Activated T-helper 1 cell treated with anti-CD3 and anti-CD28 coated beads, Interleukin-12 subunit alpha, Interleukin-12 subunit beta, Interleukin-2, Interleukin-4 antibody, amounts not matched to agents 30 ng/mL and 10 ng/mL and 1 ng/mL, durations not matched to agents 14 hours and 24 hours and 36 hours (primary cell): ENCODE results near the gene DAPK1. TPM values are rescaled to one million over a fixed set of nuclear protein-coding genes. Genes with fewer than 3 reads are reported as not detected.

Experiments
- DNase-seq: peaks from one replicate; pipeline ENCODE4 v3.0.0; 2021; ENCODE audit warnings: low spot score
- H3K27ac Mint-ChIP-seq: one replicate; pipeline ENCODE4 v1.8.0; 2021; ENCODE audit warnings: mild to moderate bottlenecking, mixed read lengths
- H3K27me3 Mint-ChIP-seq: one replicate; pipeline ENCODE4 v1.8.0; 2022; ENCODE audit warnings: mild to moderate bottlenecking, moderate library complexity, mixed read lengths; ENCODE audit not compliant: insufficient read depth
- H3K36me3 Mint-ChIP-seq: one replicate; pipeline ENCODE4 v1.8.0; 2021; ENCODE audit warnings: low read depth, mixed read lengths
- H3K4me1 Mint-ChIP-seq: one replicate; pipeline ENCODE4 v1.8.0; 2021; ENCODE audit warnings: low read depth, mixed read lengths
- H3K4me3 Mint-ChIP-seq: one replicate; pipeline ENCODE4 v1.8.0; 2021; ENCODE audit warnings: mild to moderate bottlenecking, moderate library complexity, mixed read lengths
- H3K9me3 Mint-ChIP-seq: one replicate; pipeline ENCODE4 v1.8.0; 2021; ENCODE audit warnings: mixed read lengths
- intact Hi-C: fragments of 100-400 bp; cut with micrococcal nuclease; formaldehyde crosslinking; loops from one replicate; pipeline ENCODE4 v1.15.1; 2024
- total RNA-seq: library from RNA; stranded (reverse); gene quantifications from 2 replicates; pipeline ENCODE4 v1.2.3, GENCODE V29; 2022

DAPK1 gene
- total RNA-seq, 1 donor from 2014 or later: 2.8 TPM

DNA sequence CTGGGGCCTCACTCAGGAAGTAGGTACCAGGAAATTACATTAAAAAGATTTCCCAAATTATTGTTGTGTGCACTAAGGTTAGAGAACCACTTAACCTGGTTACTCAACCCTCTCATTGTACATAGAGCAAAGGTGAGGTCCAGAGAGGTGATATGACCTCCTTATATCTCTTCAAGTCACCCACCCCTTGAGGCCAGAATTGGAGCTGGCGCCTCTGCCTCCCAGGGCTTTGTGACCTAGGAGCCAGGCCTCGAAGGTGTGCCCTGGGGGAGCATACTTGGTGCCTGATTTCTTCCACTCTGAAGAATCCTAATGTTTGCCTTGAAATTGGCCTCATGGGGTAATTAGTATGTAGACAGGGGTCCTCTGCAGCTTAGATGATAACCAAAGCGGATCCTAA, 133.2 kb downstream of the DAPK1 start:
- no peaks in the 10 kb centered on the region for H3K36me3 Mint-ChIP-seq
- H3K4me1 Mint-ChIP-seq: no peaks in the 10 kb centered on the region

DNA sequence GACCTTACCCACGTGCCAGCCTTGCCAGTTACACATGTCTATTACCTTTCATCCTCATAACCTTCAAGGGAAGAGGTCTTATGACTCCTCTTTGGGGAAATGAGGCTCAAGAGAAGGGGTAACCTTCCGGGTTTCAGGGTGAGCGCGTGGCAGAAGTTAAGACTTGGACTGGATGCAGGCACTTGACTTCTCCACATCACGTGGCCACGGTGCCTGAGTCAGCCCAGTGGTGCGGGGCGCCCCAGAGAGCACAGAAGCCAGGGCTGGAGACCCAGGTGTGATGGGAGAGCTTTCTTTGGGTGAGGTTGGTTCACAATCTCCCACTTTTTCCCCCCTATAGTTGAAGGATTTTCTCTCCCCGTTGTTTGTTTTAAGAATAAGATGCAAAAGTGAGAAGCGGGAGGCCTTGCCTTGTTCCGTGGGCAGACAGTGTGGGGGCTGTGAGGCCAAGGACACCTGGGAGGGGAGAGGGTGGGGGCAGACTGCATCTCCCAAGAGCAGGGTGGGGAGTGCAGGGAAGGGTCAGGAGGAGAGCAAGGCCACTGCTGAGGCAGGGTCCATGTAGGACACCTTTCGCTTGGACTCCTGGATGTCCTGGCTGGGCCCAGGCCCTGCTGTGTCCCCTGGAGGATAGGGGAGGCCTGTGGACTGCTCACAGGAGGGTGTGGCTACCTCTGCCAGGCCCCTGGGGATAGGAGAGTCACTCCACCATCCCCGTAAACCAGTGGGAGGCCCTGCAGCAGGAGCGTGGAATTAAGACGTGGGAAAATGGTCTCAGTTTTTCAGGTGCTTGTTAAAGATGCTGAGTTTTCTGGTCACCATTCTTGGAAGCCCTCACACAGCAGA, 138.2 kb downstream of the DAPK1 start:
- H3K4me1 Mint-ChIP-seq: no peaks in the 10 kb centered on the region
- H3K4me3 Mint-ChIP-seq: no peak overlapping the region
- no peaks in the 10 kb centered on the region for H3K27me3 Mint-ChIP-seq
- DNase-seq: no peak
- no peaks in the 10 kb centered on the region for H3K9me3 Mint-ChIP-seq
- no peaks in the 10 kb centered on the region for H3K36me3 Mint-ChIP-seq
- H3K27ac Mint-ChIP-seq: no peak overlapping the region
- intact Hi-C loops: no loop called here

More for the DNA sequence above, 133.2 kb downstream of the DAPK1 start:
- Mint-ChIP-seq H3K27ac (no peak overlapping the region), H3K4me3 (no peak overlapping the region), H3K27me3 (no peaks in the 10 kb centered on the region), H3K9me3 (no peaks in the 10 kb centered on the region)
- no peak for DNase-seq
- intact Hi-C loops: no loop called here

- no peaks in the 10 kb centered on the region for H3K4me1 Mint-ChIP-seq
- H3K27me3 Mint-ChIP-seq: no peaks in the 10 kb centered on the region
- no peak overlapping the region for H3K27ac Mint-ChIP-seq
- no peak overlapping the region for H3K4me3 Mint-ChIP-seq
- DNase-seq: no peak
- H3K36me3 Mint-ChIP-seq: no peaks in the 10 kb centered on the region
- H3K9me3 Mint-ChIP-seq: no peaks in the 10 kb centered on the region
- intact Hi-C loops: no loop called here
Observed at GRCh38 chr9:87638292-87638691, 140.6 kb downstream of the DAPK1 start.

DNA sequence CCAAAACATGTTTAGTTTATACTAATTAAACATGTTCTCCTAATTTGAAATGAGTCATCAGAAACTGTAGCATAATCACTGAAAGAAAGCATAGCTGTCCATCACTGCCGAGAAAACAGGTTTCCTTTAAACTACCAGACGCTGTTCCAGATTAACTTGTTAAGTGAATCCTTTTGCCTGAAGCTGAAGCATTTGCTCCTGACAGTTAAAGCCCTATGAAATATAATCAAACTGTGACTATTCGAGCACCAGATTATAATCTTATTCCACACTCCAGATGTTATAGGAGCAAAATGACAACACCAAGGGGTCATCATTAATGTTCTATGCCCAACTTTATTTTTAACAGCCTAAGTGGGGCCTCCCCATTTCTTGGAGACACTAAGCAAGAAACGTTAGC, 142.3 kb downstream of the DAPK1 start:
- Mint-ChIP-seq H3K4me3 (no peak overlapping the region), H3K27ac (no peak overlapping the region), H3K27me3 (no peaks in the 10 kb centered on the region), H3K4me1 (no peaks in the 10 kb centered on the region), H3K36me3 (no peaks in the 10 kb centered on the region), H3K9me3 (no peaks in the 10 kb centered on the region)
- intact Hi-C loops: no loop called here
- no peak for DNase-seq

DNA sequence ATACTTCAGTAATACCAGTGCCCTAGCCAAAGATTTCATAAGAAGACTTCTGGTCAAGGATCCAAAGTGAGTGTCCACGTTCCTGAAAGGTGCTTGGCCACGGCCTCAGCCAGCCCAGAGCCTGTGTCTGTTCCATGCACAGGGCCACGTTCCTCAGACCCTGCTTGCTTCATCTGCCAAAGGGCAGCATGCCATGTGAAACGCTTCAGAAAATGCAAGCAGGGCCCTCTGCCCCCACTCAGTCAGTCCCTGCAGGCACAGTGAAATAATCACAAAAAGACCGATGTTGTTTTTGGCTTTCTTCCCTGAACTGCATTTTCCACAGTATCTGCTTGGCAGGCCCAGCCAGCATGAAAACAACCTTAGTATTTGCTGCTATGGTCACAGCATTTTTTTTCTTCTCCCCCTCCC, 142.7 kb downstream of the DAPK1 start:
- no peaks in the 10 kb centered on the region for H3K27me3 Mint-ChIP-seq
- no peaks in the 10 kb centered on the region for H3K4me1 Mint-ChIP-seq
- H3K27ac Mint-ChIP-seq: no peak overlapping the region
- no peak for DNase-seq
- intact Hi-C loops: no loop called here
- H3K36me3 Mint-ChIP-seq: no peaks in the 10 kb centered on the region
- H3K4me3 Mint-ChIP-seq: no peak overlapping the region
- no peaks in the 10 kb centered on the region for H3K9me3 Mint-ChIP-seq

GRCh38 chr9:87641067-87641466, 143.4 kb downstream of the DAPK1 start:
- Mint-ChIP-seq H3K36me3 (no peaks in the 10 kb centered on the region), H3K27me3 (no peaks in the 10 kb centered on the region), H3K9me3 (no peaks in the 10 kb centered on the region), H3K27ac (no peak overlapping the region), H3K4me1 (no peaks in the 10 kb centered on the region), H3K4me3 (no peak overlapping the region)
- intact Hi-C loops: no loop called here
- DNase-seq: no peak

DNA sequence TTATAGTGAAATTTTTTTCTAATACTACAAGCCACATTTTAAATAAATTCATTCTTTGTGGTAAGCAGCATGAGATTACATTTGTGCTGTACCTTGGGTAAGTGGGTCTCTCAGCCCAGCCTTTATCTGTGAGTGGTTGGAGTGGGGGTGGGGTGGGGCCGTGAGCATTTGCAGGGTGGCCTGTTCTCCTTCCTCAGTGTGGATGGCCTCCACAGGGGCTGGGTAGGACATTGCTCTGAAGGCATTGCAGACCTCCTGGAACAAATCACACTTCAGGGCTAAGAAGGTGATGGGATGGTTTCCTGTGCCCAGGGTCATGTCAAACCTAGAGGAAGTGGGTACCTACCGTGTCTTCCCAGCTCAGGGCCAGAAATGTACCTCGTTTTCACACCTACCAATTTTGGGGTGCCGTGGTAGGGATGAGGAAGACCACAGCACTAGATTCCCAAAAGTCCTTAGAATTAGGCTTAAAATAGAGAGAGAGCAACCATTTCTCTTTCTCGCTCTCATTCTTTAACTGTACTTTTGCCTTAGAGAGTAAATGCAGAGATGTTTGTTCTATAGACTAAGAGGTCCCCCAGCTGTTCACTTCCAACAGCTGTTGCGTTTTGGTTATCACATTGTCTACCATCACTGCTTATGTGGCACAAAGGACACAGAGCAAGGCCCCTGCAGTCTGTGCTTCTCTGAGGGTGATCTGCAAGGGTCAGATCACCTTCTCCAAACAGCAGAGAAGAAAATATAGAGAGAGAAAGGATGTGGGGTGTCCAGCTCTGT, 144.9 kb downstream of the DAPK1 start:
- intact Hi-C loops: no loop called here

GRCh38 chr9:87643107-87643650, 145.5 kb downstream of the DAPK1 start:
- Mint-ChIP-seq H3K27me3 (no peaks in the 10 kb centered on the region), H3K9me3 (no peaks in the 10 kb centered on the region), H3K27ac (no peak overlapping the region), H3K4me3 (no peak overlapping the region), H3K36me3 (no peaks in the 10 kb centered on the region), H3K4me1 (no peaks in the 10 kb centered on the region)
- DNase-seq: no peak
- intact Hi-C loops: no loop called here

More for the DNA sequence above, 144.9 kb downstream of the DAPK1 start:
- Mint-ChIP-seq H3K36me3 (no peaks in the 10 kb centered on the region), H3K9me3 (no peaks in the 10 kb centered on the region), H3K4me1 (no peaks in the 10 kb centered on the region), H3K27me3 (no peaks in the 10 kb centered on the region), H3K4me3 (no peak overlapping the region), H3K27ac (no peak overlapping the region)
- no peak for DNase-seq

DNA sequence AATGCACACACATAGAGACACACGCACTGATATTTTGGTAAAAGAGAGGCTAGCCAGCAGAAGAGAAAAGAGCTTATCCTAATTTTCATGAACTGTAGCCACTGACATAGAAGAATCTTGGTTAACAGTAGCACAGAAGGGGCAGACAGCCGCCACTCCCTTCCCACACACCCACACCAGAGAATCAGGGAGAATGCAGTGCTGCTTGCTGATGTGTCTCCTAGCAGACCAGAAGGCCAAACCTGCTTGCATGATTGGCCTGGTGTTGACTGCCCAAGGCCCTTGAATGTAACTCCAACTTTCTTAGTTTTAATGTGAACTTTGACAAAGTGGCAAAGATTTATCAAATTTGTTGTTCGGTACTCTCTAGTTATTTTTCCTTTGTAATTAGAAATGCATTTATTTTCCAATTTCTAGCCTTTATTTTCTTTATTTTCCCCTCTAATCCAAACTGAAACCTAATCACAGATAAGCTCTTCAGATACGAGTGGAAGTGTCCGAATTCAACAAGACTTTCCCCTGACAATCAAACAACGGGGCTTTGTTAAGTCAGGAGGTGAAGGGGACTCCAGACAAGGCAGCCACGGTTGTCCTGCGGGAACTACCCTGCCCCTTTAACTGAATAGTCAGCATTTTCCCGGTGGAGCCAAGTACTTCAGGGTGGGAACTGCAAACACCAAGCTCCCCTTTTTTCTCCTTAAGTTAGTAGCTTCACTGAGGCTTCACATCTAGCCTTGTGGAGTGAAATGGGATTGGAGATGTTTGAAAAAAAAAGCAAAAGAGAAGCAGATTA, 146.3 kb downstream of the DAPK1 start:
- H3K9me3 Mint-ChIP-seq: no peaks in the 10 kb centered on the region

DNA sequence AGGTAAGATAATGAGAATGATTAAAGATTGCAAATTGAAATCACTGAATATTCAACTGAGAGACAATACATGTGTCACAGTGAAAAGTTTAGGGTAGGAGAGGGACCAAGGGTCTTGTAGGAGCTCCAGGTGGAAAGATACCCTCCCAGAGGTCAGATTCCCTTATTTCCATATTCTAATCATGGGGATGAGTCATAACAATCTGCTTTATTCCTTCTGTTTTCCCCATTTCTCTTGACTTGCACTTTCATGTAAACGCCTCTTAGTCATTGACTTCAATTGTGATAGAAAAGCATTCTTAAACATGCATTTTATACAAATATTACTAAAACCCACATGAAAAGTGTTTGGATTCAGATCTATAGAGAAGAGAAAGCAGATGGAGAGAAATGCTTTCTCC, 147.0 kb downstream of the DAPK1 start:
- no peaks in the 10 kb centered on the region for H3K4me1 Mint-ChIP-seq
- intact Hi-C loops: no loop called here
- no peaks in the 10 kb centered on the region for H3K9me3 Mint-ChIP-seq
- no peaks in the 10 kb centered on the region for H3K36me3 Mint-ChIP-seq
- H3K27ac Mint-ChIP-seq: no peak overlapping the region
- no peak for DNase-seq
- no peaks in the 10 kb centered on the region for H3K27me3 Mint-ChIP-seq
- H3K4me3 Mint-ChIP-seq: no peak overlapping the region

More for the DNA sequence above, 146.3 kb downstream of the DAPK1 start:
- no peaks in the 10 kb centered on the region for H3K27me3 Mint-ChIP-seq
- no peaks in the 10 kb centered on the region for H3K36me3 Mint-ChIP-seq
- intact Hi-C loops: no loop called here
- no peak overlapping the region for H3K4me3 Mint-ChIP-seq
- DNase-seq: no peak
- H3K4me1 Mint-ChIP-seq: no peaks in the 10 kb centered on the region
- H3K27ac Mint-ChIP-seq: no peak overlapping the region

DNA sequence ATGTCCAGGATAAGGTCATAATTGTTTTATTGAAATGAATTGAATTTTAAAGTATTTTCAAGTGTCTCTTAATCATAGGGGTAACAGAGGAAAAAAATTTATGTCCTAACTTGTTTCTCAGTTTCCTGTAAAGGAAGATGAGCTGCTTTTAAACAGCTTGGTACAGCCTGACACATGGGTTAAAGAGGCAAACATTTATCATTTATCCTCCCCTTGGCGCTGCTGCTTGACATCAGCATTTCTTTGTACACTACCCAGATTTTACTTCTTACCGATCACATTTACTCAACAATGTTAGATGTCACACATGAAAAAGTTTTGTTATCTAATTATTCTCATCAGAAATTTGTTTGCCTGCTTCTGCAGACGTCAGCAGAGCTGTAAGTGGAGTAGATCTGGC, 148.9 kb downstream of the DAPK1 start:
- DNase-seq: no peak
- H3K4me1 Mint-ChIP-seq: no peaks in the 10 kb centered on the region
- no peaks in the 10 kb centered on the region for H3K9me3 Mint-ChIP-seq
- H3K27ac Mint-ChIP-seq: no peak overlapping the region
- intact Hi-C loops: no loop called here
- H3K27me3 Mint-ChIP-seq: no peaks in the 10 kb centered on the region
- H3K36me3 Mint-ChIP-seq: no peaks in the 10 kb centered on the region
- H3K4me3 Mint-ChIP-seq: no peak overlapping the region

GRCh38 chr9:87647114-87647513, 149.4 kb downstream of the DAPK1 start:
- Mint-ChIP-seq H3K4me1 (no peaks in the 10 kb centered on the region), H3K27ac (no peak overlapping the region), H3K27me3 (no peaks in the 10 kb centered on the region), H3K36me3 (no peaks in the 10 kb centered on the region), H3K9me3 (no peaks in the 10 kb centered on the region), H3K4me3 (no peak overlapping the region)
- no peak for DNase-seq
- intact Hi-C loops: no loop called here
